HEK293 (cell line): ENCODE results near the gene SNX13.

ENCODE experiments used
- CTCF ChIA-PET: fragments of 350-600 bp; formaldehyde crosslinking; extraction: SDS; loops from one replicate; lab custom pipeline; 2021; ENCODE audit warnings: antibody characterized with exemption; lab: Yijun Ruan, JAX
- POLR2A ChIA-PET: fragments of 300-600 bp; formaldehyde crosslinking; extraction: SDS; loops from one replicate; lab custom pipeline; 2020; ENCODE audit warnings: antibody characterized with exemption, inconsistent platforms; lab: Yijun Ruan, JAX
- H3K27ac ChIP-seq: fragments of 200-500 bp; sonication (Bioruptor generic); 2 replicates; pipeline ENCODE4 v1.5.1; 2014; ENCODE audit warnings: low read depth, low read length, control low read depth, inconsistent platforms; ENCODE audit errors: extremely low read depth
- H3K36me3 ChIP-seq, 2 experiments: fragments of 200-500 bp in 1 of 2; sonication (Bioruptor generic) in 1 of 2; 1 replicate in 1 of 2; 2 replicates in 1 of 2; pipeline ENCODE4 v1.5.1; 2014 to 2017; ENCODE audit warnings: inconsistent platforms in 2 of 2, low read length in 2 of 2; ENCODE audit not compliant: control insufficient read depth in 2 of 2, insufficient read depth in 1 of 2
- H3K4me1 ChIP-seq: fragments of 200-500 bp; sonication (Bioruptor generic); 2 replicates; pipeline ENCODE4 v1.5.1; 2014; ENCODE audit warnings: mild to moderate bottlenecking, low read length, inconsistent platforms; ENCODE audit not compliant: control insufficient read depth, insufficient read depth
- H3K4me3 ChIP-seq: 2 replicates; pipeline ENCODE4 v1.5.1; 2011; ENCODE audit warnings: low read depth, mild to moderate bottlenecking, control low read depth, low read length, moderate library complexity
- H3K9me3 ChIP-seq: fragments of 200-500 bp; sonication (Bioruptor generic); 2 replicates; pipeline ENCODE4 v1.5.1; 2014; ENCODE audit warnings: low read depth, low read length, inconsistent platforms; ENCODE audit not compliant: control insufficient read depth, insufficient read depth
- BCL11A ChIP-seq: fragments of 450-650 bp; formaldehyde crosslinking; IDR thresholded peaks from 2 replicates; pipeline ENCODE4 v1.5.1; 2016; ENCODE audit warnings: low read depth, missing biosample characterization, missing genetic modification characterization
- KLF8 ChIP-seq: fragments of 450-650 bp; formaldehyde crosslinking; IDR thresholded peaks from 2 replicates; pipeline ENCODE4 v1.5.1; 2016; ENCODE audit warnings: missing biosample characterization, missing genetic modification characterization
- RBAK ChIP-seq: fragments of 450-650 bp; formaldehyde crosslinking; IDR thresholded peaks from 2 replicates; pipeline ENCODE4 v1.5.1; 2016; ENCODE audit warnings: missing biosample characterization, missing genetic modification characterization
- ZFHX2 ChIP-seq: fragments of 450-650 bp; formaldehyde crosslinking; conservative IDR thresholded peaks from 2 replicates; pipeline ENCODE4 v1.5.1; 2016; ENCODE audit warnings: missing biosample characterization, missing genetic modification characterization
- ZFP3 ChIP-seq: fragments of 450-650 bp; formaldehyde crosslinking; IDR thresholded peaks from 2 replicates; pipeline ENCODE4 v1.5.1; 2016; ENCODE audit warnings: low read depth, missing biosample characterization, missing genetic modification characterization
- ZFP37 ChIP-seq: fragments of 450-650 bp; formaldehyde crosslinking; IDR thresholded peaks from 2 replicates; pipeline ENCODE4 v1.5.1; 2016; ENCODE audit warnings: missing biosample characterization, missing genetic modification characterization
- ZFP69B ChIP-seq: fragments of 450-650 bp; formaldehyde crosslinking; IDR thresholded peaks from 2 replicates; pipeline ENCODE4 v1.5.1; 2016; ENCODE audit warnings: missing biosample characterization, missing genetic modification characterization
- ZNF19 ChIP-seq: fragments of 450-650 bp; formaldehyde crosslinking; IDR thresholded peaks from 2 replicates; pipeline ENCODE4; 2016; ENCODE audit warnings: missing biosample characterization, missing genetic modification characterization, low read depth
- ZNF211 ChIP-seq: fragments of 450-650 bp; formaldehyde crosslinking; IDR thresholded peaks from 2 replicates; pipeline ENCODE4 v1.5.1; 2016; ENCODE audit warnings: low read depth, missing biosample characterization, missing genetic modification characterization
- ZNF366 ChIP-seq: fragments of 450-650 bp; formaldehyde crosslinking; conservative IDR thresholded peaks from 2 replicates; pipeline ENCODE4 v1.5.1; 2016; ENCODE audit warnings: missing biosample characterization, missing genetic modification characterization
- ZNF530 ChIP-seq: fragments of 450-650 bp; formaldehyde crosslinking; IDR thresholded peaks from 2 replicates; pipeline ENCODE4 v1.5.1; 2016; ENCODE audit warnings: low read depth, missing biosample characterization, missing genetic modification characterization
- ZNF544 ChIP-seq: fragments of 450-650 bp; formaldehyde crosslinking; IDR thresholded peaks from 2 replicates; pipeline ENCODE4 v1.5.0; 2017; ENCODE audit warnings: missing biosample characterization, missing genetic modification characterization
- ZNF561 ChIP-seq: fragments of 450-650 bp; IDR thresholded peaks from 2 replicates; pipeline ENCODE4 v1.5.1; 2018; ENCODE audit warnings: missing biosample characterization, missing genetic modification characterization, borderline replicate concordance
- ZNF658 ChIP-seq: fragments of 450-650 bp; formaldehyde crosslinking; IDR thresholded peaks from 2 replicates; pipeline ENCODE4; 2016; ENCODE audit warnings: missing biosample characterization, missing genetic modification characterization
- ZNF677 ChIP-seq: fragments of 450-650 bp; IDR thresholded peaks from 2 replicates; pipeline ENCODE4 v1.5.0; 2018; ENCODE audit warnings: missing biosample characterization, mild to moderate bottlenecking, missing genetic modification characterization, moderate library complexity
- ZNF785 ChIP-seq: fragments of 450-650 bp; formaldehyde crosslinking; IDR thresholded peaks from 2 replicates; pipeline ENCODE4 v1.5.1; 2016; ENCODE audit warnings: missing biosample characterization, missing genetic modification characterization
- ZNF843 ChIP-seq: fragments of 450-650 bp; formaldehyde crosslinking; IDR thresholded peaks from 2 replicates; pipeline ENCODE4 v1.5.1; 2016; ENCODE audit warnings: missing biosample characterization, missing genetic modification characterization
- TF ChIP-seq, protein P1 (sequence below): fragments of 450-650 bp; formaldehyde crosslinking; IDR thresholded peaks from 2 replicates; pipeline ENCODE4 v1.5.1; 2016; ENCODE audit warnings: missing biosample characterization, missing genetic modification characterization
- TF ChIP-seq, protein P2 (sequence below): fragments of 450-650 bp; formaldehyde crosslinking; IDR thresholded peaks from 2 replicates; pipeline ENCODE4 v1.5.1; 2017; ENCODE audit warnings: missing biosample characterization, missing genetic modification characterization
- TF ChIP-seq, protein P3 (sequence below): fragments of 450-650 bp; formaldehyde crosslinking; IDR thresholded peaks from 2 replicates; pipeline ENCODE4 v1.5.1; 2017; ENCODE audit warnings: missing biosample characterization, missing genetic modification characterization
- TF ChIP-seq, protein P4 (sequence below): fragments of 450-650 bp; formaldehyde crosslinking; IDR thresholded peaks from 2 replicates; pipeline ENCODE4 v1.5.1; 2016; ENCODE audit warnings: missing biosample characterization, missing genetic modification characterization
- TF ChIP-seq, protein P5 (sequence below): fragments of 450-650 bp; formaldehyde crosslinking; IDR thresholded peaks from 2 replicates; pipeline ENCODE4 v1.5.1; 2017; ENCODE audit warnings: missing biosample characterization, missing genetic modification characterization

Gene SNX13

DNA sequence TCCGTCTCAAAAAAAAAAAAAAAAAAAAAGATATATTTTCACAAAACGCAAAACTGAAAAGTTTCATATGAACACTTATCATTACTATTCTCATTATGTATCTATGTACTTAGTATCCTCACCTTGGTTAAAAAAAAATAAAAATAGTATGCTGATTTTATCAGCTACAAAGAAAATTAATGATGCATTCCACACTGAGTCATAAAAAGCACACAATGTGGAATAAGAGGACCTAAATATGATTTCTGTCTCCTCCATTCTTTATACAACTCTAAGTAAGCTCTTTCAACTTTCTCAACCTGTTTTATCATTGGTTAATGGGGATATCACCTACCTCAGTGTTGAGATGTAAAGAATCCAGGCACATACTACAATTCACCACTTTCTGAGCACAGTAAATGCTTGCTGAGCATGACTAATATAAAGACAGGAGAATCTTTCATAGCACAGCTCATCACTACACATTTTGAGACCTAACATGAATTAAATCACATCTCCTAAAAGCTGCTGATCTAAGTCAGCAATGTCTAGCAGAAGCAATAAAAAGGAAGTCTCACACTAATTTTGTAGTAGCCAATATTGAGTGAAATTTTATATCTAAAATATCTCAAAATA, 2.7 kb downstream of the SNX13 start:
- ChIA-PET CTCF (interaction anchor here (0.8 to 1.0 kb wide), 2 partner anchors 167 to 396 kb away, joined by 3 to 5 read pairs; no protein-coding TSS in a partner anchor), POLR2A (interaction anchor here (0.6 to 1.0 kb wide), 3 partner anchors 27 to 122 kb away, joined by 3 read pairs; no protein-coding TSS in a partner anchor)
- Histone ChIP-seq H3K9me3 (no peaks in the 10 kb centered on the region), H3K4me1 (peaks cover 3% of the 10 kb centered on the region), H3K4me3 (0 out of 2 replicates have a peak overlapping the region, but pooled peaks have one; percentile 4), H3K27ac (no peak overlapping the region), H3K36me3 (no peaks in the 10 kb centered on the region)
- TF ChIP-seq ZNF366 (tag by site-specific recombination): 0 out of 2 replicates have a peak, but pooled peaks have one; percentile 14
- TF ChIP-seq, protein P1, sequence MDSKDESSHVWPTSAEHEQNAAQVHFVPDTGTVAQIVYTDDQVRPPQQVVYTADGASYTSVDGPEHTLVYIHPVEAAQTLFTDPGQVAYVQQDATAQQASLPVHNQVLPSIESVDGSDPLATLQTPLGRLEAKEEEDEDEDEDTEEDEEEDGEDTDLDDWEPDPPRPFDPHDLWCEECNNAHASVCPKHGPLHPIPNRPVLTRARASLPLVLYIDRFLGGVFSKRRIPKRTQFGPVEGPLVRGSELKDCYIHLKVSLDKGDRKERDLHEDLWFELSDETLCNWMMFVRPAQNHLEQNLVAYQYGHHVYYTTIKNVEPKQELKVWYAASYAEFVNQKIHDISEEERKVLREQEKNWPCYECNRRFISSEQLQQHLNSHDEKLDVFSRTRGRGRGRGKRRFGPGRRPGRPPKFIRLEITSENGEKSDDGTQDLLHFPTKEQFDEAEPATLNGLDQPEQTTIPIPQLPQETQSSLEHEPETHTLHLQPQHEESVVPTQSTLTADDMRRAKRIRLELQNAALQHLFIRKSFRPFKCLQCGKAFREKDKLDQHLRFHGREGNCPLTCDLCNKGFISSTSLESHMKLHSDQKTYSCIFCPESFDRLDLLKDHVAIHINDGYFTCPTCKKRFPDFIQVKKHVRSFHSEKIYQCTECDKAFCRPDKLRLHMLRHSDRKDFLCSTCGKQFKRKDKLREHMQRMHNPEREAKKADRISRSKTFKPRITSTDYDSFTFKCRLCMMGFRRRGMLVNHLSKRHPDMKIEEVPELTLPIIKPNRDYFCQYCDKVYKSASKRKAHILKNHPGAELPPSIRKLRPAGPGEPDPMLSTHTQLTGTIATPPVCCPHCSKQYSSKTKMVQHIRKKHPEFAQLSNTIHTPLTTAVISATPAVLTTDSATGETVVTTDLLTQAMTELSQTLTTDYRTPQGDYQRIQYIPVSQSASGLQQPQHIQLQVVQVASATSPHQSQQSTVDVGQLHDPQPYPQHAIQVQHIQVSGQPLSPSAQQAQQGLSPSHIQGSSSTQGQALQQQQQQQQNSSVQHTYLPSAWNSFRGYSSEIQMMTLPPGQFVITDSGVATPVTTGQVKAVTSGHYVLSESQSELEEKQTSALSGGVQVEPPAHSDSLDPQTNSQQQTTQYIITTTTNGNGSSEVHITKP: peak; percentile 47; the same call in 1 of the 2 replicates
- TF ChIP-seq, protein P2, sequence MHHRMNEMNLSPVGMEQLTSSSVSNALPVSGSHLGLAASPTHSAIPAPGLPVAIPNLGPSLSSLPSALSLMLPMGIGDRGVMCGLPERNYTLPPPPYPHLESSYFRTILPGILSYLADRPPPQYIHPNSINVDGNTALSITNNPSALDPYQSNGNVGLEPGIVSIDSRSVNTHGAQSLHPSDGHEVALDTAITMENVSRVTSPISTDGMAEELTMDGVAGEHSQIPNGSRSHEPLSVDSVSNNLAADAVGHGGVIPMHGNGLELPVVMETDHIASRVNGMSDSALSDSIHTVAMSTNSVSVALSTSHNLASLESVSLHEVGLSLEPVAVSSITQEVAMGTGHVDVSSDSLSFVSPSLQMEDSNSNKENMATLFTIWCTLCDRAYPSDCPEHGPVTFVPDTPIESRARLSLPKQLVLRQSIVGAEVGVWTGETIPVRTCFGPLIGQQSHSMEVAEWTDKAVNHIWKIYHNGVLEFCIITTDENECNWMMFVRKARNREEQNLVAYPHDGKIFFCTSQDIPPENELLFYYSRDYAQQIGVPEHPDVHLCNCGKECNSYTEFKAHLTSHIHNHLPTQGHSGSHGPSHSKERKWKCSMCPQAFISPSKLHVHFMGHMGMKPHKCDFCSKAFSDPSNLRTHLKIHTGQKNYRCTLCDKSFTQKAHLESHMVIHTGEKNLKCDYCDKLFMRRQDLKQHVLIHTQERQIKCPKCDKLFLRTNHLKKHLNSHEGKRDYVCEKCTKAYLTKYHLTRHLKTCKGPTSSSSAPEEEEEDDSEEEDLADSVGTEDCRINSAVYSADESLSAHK (tag by site-specific recombination): no peak

DNA sequence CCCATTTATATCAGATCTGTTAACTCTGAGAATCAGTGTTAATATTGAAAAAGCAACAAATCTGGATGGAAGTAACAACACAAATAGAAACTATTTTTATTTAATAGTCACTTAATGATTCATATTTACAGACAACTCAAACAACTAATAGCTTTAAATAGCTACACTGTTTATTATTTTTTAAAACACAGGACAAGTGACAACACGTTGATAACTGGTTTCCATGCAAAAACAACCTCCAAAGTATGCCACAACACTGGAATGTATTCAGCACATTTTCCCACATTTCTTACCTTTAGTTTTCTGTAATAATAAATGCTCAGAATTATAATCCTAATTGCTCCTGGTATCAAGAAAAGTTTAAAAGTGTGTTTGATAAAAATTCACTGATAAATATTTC, 4.0 kb downstream of the SNX13 start:
- POLR2A ChIA-PET: no interaction called here

More for the DNA sequence above, 4.0 kb downstream of the SNX13 start:
- H3K36me3 ChIP-seq: no peaks in the 10 kb centered on the region
- TF ChIP-seq, protein P3, sequence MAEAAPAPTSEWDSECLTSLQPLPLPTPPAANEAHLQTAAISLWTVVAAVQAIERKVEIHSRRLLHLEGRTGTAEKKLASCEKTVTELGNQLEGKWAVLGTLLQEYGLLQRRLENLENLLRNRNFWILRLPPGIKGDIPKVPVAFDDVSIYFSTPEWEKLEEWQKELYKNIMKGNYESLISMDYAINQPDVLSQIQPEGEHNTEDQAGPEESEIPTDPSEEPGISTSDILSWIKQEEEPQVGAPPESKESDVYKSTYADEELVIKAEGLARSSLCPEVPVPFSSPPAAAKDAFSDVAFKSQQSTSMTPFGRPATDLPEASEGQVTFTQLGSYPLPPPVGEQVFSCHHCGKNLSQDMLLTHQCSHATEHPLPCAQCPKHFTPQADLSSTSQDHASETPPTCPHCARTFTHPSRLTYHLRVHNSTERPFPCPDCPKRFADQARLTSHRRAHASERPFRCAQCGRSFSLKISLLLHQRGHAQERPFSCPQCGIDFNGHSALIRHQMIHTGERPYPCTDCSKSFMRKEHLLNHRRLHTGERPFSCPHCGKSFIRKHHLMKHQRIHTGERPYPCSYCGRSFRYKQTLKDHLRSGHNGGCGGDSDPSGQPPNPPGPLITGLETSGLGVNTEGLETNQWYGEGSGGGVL (tag by site-specific recombination): no peak
- TF ChIP-seq ZFHX2: no peak
- TF ChIP-seq ZNF561 (tag by site-specific recombination): no peak
- TF ChIP-seq ZNF677 (tag by site-specific recombination): no peak
- TF ChIP-seq ZFP37 (tag by site-specific recombination): no peak
- TF ChIP-seq ZNF544 (tag by site-specific recombination): no peak
- TF ChIP-seq, protein P4, sequence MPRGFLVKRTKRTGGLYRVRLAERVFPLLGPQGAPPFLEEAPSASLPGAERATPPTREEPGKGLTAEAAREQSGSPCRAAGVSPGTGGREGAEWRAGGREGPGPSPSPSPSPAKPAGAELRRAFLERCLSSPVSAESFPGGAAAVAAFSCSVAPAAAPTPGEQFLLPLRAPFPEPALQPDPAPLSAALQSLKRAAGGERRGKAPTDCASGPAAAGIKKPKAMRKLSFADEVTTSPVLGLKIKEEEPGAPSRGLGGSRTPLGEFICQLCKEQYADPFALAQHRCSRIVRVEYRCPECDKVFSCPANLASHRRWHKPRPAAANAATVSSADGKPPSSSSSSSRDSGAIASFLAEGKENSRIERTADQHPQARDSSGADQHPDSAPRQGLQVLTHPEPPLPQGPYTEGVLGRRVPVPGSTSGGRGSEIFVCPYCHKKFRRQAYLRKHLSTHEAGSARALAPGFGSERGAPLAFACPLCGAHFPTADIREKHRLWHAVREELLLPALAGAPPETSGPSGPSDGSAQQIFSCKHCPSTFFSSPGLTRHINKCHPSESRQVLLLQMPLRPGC: no peak
- no peak for TF ChIP-seq ZNF19 (tag by site-specific recombination)
- TF ChIP-seq ZNF658: no peak
- TF ChIP-seq ZNF211 (tag by site-specific recombination): no peak
- TF ChIP-seq ZNF530 (tag by site-specific recombination): no peak
- TF ChIP-seq, protein P5, sequence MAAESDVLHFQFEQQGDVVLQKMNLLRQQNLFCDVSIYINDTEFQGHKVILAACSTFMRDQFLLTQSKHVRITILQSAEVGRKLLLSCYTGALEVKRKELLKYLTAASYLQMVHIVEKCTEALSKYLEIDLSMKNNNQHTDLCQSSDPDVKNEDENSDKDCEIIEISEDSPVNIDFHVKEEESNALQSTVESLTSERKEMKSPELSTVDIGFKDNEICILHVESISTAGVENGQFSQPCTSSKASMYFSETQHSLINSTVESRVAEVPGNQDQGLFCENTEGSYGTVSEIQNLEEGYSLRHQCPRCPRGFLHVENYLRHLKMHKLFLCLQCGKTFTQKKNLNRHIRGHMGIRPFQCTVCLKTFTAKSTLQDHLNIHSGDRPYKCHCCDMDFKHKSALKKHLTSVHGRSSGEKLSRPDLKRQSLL (tag by site-specific recombination): no peak
- no peak for TF ChIP-seq ZNF843 (tag by site-specific recombination)
- no peak for TF ChIP-seq KLF8 (tag by site-specific recombination)
- no peak for TF ChIP-seq ZFP69B (tag by site-specific recombination)
- no peak for TF ChIP-seq RBAK (tag by site-specific recombination)
- no peak for TF ChIP-seq ZNF785 (tag by site-specific recombination)
- TF ChIP-seq BCL11A: no peak
- no peak for TF ChIP-seq ZFP3
- TF ChIP-seq, all 188 proteins: peak for 0
- no peak overlapping the region for H3K27ac ChIP-seq
- peaks cover 3% of the 10 kb centered on the region for H3K4me1 ChIP-seq
- CTCF ChIA-PET: interaction anchor here (1.0 kb wide), 1 partner anchor 255 kb away, joined by 3 read pairs; no protein-coding TSS in a partner anchor
- no peaks in the 10 kb centered on the region for H3K9me3 ChIP-seq
- no peak overlapping the region for H3K4me3 ChIP-seq
